Retina (tissue), 1 donor: ENCODE measurements around the gene MGLL.
"Not testable (repeated sequence)": the region's sequence is repeated elsewhere in the genome, so short reads cannot be mapped to it uniquely, and the experiment has no call there.

Experiments
- DNase-seq: peaks from one replicate; pipeline ENCODE4 v3.0.0-alpha.2; 2016

Gene MGLL

DNA sequence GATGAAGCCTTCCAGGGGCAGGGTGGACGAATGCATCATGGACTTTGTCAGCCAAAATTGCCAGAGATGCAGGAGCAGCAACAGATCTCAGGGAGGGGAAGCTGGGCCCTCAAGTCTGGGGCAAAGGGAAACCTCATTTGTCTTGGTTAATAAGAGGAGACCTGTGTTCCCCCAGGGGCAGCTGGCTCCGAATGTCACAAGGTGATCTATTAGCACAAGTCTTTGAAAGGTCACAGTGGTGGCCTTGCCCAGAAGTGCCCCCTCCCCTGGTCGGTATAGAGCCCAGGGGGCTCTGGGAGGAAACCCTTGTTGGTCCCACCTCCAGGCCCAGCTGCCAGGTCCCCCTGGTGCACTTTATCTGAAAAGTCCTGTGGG is 103.4 kb downstream of the MGLL start:
- no peak for DNase-seq

DNA sequence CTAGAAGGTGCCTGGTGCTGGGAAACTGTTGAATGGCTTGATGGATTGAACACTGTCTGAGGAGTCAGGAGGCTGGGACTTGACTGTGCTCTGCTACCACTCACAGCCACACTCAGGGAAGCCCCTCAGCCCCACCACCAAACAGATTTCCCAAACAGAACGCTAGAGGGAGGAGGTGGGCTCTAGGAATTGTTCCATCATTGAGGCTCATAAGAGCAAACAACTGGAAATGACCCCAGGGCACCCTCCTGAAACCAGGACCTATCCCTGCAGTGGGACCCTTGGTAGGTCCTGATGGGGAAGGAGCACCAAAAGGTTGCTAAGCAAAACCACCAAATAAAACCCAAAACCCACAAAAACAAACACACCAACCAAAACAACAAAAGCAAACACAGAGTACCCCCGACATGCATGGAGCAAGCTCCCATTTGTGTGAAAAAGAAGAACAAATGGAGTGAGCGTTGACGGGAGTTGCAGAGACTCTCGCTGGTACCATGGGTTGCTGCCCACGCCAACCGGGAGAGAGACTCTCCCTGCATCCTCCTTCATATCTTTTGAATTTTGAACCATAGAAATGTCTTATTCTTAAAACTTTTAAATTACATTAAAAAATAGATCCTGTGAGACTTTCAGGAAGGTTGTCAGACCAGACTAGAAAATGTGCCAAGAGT is 103.9 kb downstream of the MGLL start:
- no peak for DNase-seq

DNA sequence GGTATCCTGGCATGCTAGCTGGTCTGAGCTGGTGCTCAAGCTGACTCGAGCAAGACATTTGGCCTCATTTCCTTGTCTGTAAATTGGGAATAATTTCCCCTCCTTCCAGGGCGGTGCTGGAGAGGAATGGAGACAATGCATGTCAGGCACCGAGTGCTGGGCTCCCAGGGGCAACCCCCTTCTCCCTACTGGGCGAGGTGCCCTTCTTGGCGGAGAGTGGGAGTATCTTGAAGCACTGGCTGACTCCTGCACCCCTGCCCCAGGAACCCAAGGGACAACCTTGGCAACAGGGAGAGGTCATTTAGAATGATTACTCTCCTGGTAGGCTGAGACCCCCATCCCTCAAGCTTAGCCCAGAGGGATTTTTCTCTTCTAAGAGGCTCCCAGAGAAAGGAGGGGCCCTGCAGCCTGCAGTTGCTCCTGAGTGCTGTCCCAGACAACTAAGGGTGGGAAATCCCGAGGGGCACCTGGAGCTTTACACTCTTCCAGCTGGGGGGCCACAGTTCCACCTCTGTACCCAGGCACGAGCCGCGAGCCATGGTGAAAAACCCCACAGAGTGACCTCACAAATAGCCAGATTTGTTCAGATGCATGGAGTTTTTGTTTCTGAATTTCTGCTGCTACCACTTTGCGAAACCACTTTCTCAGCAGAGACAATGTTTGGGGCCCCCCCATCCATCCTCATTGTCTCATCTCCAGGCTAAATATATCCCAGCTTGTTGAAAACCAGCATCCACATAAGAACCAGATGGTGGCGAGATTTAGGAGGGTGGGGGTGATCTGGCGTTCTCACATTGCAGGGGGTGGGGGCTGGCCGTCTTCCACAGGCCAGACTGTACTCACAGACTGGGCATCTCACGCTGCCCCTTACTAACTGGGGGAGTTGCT is 104.7 kb downstream of the MGLL start:
- no peak for DNase-seq

DNA sequence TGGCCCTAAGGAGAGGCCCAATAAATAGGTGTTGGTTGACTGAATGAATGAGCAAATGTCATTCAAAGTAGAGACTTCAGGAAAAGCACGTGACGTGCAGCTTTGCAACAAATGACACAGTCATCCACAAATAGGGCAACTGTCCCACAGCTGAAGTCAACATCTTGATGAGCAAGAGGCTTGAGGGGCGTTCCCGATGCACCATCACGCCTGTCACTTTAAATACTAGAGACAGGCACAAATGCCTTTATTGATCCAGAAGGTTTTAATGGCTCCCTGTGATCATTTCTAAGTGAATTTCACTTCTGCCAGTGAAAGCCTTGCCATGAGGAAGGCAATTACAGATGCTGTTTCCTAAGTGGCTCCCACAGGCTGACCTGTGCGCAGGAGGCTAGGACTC is 105.9 kb downstream of the MGLL start:
- DNase-seq, result peak; percentile 83

DNA sequence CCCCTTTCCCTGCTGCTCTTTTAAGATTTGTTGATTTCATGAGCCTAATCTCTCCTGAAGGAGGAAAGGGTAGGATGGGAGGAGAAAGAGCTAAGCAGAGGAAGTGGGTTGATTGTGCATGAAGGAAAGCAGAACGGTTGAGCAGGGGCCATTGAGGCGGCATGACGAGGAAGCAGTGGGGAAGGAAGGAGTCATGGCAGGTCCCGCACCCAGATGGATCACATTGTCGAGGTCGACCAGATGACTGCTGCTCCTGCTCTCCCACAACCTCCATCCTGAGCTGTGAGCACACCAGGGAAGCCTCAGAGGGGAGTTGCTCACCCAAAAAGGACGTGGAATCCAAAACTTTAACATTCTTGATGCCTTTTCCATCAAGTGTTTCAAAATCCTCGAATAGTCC is 106.8 kb downstream of the MGLL start:
- DNase-seq, result no peak

DNA sequence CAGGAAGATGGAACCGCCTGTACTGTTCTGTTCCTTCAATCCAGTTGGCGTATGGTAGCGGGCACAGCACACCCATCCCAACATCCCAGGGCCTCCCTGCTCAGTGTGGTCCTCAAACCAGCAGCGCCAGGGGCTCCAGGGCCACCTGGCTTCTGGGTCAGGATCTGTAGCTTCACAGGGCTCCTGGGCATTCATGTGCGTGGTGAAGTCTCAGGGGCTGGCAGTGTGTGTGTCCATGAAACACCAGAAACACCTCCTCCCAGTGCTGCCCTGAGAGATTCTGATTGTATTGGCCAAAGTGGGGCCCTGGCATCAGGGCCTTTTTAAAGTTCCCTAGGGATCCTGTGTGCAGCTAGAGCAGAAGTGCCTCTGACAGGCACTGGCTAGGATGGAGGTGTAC is 107.4 kb downstream of the MGLL start:
- no peak for DNase-seq

DNA sequence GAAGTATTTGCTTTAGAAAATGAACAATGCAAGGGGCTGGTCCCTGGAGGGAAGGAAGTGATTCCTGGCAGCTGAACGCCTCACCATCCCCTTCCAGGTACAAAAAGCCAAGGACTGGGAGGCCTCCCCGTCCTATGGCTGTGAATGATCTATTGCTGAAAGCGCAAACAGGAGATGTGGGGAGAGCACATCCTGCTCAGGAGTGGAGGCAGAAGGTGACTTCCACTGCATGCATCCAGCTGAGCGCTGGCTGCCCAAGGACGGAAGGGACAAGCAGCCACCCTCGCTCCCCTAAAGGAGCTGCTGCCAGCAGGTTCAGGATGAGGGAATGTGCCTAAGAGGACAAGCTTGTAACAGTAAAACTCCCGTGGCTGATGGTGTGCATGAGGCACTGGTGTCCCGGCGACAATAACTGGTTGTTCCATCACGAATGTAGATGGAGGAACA is 108.2 kb downstream of the MGLL start:
- no peak for DNase-seq

DNA sequence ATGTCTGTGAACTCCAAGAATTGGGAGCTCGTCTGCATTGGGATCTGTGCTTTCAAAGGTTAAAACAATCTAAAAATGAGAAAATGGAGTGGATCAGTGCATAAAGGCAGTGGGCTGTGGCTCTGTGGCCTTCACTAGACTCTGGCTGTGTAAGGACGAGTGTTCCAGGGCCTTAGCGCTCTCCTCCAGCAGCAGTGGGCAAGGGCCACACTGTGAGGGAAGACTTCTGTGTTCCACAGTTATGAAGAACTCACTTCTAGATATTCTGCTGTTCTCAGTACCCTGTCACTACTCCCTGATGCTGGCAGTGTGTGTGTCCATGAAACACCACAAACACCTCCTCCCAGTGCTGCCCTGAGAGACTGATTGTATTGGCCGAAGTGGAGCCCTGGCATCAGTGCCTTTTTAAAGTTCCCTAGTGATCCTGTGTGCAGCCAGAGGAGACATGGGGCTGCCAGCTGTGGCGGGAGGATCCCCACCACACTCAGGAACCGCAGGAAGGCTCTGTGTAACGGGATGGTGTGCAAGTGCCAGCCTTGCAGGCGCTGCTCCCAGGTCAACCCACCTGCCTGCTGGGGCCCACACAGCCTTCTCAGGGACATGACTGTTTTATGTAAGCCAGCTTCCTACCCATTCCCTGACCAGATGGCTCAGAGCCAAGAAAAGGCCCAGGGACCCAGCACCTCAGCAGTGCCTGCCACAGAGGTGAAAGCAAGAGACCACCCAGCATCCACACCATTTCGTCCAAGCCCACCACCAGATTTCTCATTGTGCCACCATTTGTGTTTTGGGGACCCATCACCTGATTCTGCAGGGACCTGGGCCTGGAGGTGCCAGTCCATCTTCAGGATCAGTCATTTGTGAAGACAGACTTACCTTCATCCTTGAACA is 109.2 kb downstream of the MGLL start:
- no peak for DNase-seq

DNA sequence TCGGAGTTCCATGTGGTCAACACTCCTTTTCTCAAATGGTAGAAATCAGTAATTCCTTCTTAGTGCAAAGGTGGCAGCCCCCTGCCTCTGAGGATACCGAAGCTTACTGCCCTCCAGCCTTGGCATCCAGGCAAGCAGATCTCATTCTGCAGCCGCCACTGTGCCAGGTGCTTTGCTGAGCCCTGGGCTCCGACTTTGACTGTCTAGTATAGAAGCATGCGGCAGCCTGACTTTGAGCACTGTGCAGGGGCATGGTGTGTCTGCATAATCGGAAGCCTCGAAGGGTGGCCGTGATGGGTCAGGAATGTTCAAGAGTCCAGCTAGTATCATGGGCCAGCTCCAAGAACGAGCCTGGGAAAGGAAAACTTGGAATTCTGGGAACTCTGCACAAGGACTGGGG is 109.9 kb downstream of the MGLL start:
- no peak for DNase-seq

DNA sequence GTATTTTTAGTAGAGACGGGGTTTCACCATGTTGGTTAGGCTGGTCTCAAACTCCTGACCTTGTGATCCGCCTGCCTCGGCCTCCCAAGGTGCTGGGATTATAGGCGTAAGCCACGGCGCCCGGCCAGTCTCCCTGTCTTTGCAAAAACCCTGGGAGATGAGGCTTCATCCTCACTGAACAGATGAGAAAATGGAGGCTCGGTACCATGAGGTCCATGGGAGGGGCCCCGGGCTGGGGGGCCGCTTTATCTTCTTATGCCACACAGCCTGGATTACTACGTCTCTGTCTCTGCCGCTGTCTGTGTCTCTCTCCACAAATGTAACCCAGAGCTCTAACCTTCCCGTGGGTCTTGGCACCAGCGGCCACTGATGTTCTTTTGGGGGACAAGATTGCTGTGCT is 110.4 kb downstream of the MGLL start:
- DNase-seq, result no peak

DNA sequence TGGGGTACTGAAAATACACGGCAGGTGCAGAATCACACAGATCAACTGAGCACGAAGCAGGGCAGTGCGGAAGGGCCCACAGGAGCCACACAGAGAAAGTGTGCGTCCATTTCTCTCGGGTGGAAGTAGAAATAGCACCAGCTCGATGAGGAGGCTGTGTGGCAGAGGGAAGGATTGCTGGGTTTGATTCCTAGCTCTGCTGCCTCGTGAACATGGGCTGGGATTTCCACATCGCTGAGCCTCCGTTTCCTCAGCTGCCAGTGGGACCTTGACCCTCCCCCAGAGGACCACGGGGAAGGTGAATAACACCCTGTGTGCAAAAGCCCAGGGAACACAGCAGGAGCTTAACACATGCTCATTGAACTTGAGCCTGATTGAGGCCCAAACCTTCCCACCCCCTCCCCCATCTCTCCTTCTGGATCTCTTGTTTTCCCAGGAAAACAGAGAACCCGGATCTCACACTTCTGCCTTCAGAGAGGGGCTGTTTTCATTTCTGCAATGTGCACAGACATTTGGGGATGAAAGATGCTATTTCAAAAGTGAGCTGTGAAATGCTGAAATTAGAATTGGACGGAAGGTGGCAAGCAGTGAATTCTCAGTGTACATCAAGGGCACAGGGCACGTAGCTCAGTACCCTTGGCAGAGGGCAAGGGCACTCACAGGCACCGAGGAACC is 111.2 kb downstream of the MGLL start:
- DNase-seq, result no peak

DNA sequence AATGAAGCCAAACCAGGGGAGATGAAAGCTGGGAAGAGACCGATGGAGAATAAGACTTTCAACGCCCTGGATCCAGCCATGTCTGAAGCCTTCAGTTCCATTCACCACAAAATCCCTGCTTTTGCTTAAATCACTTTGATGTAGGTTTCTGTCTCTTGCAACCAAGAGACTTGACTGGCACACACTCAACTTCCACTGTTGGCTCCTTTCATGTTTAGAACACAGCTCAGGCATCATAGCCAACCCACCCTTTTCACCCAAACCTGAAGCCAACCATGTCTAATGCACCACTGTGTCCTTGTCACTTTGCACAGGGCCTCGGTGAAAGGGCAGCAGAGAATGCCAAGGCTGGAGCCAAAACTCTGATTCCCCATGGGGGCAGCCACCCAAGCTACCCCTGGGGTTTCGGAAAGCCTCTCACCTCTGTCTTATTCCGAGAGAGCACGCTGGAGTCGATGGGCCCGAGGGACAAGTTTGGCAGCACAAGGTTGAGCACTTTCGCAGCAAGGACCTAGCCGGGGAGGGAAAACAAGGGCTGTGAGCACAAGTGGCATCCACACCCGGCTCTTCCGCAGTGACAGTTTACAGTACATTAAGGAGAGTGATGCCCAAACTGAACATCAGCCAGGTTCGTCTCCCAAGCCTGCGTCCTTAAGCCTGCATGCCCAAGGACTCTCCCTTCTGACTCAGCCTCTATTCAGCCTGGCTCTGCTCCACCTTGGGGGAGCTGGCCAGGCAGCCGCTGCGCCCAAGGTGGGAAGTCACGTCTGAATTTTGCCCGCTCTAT is 112.0 kb downstream of the MGLL start:
- no peak for DNase-seq

DNA sequence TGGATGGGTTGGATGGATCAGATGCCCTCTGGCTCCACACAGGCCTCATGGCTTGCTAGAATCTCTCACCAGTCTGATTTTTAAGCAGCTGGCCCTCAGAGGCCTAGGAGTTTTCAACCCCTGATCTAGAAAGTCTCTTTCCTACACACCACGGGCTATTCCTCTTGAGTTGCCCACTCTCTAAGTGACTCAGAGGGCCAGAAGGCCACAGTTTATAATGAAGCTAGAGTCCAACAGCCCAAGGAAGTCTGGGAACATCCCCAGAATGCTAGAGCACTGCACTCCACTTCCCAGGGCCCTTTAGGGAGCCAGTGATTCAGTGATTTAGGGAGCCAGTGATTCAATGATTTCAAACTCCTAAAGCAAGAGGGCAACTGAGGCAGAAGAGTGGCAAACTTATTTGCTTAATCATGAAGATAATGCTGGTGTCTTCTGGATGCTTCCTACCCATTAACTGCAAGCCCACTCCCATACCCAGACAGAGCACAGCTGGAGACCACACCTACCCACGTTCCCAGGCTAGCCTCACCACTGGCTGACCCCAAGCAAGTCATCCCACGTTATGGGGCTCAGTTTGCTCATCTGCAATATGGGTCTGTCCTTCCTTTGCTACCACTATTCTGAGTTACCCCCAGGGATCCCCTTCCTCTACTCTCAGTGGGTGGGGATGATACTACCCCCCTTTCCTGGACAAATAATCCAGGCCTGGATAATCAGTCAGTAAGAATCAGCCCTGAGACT is 112.8 kb downstream of the MGLL start:
- no peak for DNase-seq

DNA sequence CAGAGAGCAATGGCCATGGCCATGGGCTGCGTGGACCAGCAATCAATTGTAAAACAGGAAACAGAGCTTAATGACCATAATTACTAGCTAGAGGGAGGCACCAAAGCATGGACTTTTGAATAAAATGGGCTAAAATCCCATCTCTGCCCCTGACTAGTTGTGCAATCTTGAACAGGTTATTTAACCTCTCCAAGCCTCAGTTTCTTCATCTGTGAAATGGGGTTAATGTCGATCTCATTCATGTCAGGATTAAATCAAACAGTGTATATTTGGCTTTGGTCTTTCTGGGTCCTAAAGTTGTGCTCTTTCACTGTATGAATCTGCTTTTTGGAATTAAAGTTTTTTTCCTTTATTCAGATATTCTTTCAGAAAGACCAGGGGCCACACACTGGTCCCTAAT is 113.5 kb downstream of the MGLL start:
- no peak for DNase-seq

DNA sequence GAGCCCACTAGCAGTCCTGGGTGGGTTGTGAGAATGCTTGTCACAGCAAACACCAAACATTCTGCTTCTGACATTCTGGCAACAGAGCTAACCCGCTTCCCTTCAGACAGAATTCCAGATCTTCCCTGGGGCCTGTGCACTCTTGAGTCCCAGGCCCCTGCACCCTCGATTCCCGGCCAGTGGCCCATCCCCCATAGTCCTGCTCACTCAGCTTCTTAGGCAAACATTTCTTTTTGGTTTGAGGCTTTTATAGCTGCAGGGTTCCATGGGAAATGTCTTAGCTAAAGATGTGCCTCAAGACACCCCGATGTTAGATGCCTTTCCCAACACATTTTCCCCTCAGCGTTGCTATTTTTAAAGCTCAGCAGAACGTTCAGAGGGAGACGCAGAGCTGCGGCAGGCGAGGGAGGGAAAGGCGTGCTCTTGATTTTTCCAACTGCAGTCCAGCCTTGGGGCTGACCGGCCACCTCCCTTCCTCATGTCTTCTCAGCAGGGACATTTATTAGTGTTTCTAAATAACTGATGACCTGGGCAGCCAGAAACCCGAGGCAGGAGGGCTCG is 114.4 kb downstream of the MGLL start:
- no peak for DNase-seq

DNA sequence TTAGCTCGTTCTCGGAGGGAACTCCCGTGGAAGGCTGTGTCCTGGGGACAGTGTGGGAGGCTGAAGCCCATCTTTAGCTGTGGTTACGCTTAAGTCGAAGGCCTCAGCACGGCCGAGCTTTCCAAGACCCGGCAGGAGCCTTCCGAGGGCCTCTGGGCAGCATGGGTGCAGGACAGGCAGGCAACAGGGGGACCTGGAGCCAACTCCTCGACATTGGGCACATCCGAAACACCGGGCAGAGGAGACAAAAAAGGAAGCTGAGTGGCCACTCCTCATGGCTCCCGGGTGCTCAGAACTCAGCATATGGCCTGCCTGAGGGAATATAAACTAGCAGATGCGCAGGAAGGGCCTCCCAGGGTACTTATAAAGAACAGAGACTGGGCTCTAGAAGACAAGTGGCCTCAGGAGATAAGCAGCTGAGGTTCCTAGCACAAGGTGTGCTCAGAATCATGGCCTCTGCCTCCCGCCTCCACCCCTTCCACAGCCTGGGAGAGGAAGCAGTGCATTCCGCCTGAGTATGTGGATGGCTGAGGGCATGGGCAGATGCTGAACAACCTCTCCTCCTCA is 115.4 kb downstream of the MGLL start:
- no peak for DNase-seq

DNA sequence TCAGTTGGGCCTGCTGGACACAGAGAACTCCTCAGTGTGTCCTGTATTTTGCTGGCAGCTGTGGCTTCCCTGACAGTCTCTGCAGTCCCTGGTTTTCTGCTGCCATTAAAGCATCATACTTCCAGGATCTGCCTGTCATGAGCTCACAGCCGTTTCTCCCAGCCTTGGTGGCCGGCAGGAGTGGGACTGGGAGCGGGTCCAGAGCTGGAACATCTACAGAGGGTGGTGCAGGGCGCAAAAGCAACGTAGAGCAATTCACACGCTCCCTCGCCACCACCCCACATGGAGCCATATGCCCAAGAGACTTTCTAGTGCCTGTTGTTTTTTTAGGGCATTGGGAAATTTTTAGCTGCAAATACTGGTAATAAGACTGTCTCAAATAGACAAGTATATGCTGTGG is 116.0 kb downstream of the MGLL start:
- no peak for DNase-seq

DNA sequence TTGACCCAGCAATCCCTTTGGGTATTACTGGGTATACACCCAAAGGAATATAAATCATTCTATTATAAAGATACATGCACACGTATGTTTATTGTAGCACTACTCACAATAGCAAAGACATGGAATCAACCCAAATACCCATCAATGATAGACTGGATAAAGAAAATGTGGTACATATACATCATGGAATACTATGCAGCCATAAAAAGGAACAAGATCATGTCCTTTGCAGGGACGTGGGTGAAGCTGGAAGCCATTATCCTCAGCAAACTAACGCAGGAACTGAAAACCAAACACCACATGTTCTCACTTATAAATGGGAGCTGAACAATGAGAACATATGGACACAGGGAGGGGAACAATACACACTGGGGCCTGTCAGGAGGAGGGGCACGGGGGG is 117.5 kb downstream of the MGLL start:
- not testable (repeated sequence) for DNase-seq

DNA sequence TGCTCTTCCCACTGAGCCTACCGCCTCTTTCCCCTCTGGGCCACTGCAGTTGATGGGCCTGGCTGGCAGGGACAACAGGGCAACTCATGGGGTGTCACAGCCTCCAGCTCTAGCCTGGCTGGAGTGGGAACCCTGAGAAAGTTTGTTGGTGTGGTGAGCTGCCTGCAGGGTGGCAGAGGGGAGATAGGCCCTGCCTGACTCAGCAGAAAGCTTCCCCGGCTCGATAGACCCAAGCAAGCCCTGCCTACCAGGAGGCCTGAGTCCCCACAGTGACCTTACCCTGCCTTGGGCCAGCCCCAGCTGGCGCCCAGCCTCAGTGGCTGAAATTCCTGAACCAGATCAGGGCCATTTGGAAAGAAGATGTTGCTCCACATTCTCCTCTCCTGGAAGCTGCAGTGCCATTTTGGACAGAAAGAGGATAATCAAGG is 120.2 kb downstream of the MGLL start:
- no peak for DNase-seq

DNA sequence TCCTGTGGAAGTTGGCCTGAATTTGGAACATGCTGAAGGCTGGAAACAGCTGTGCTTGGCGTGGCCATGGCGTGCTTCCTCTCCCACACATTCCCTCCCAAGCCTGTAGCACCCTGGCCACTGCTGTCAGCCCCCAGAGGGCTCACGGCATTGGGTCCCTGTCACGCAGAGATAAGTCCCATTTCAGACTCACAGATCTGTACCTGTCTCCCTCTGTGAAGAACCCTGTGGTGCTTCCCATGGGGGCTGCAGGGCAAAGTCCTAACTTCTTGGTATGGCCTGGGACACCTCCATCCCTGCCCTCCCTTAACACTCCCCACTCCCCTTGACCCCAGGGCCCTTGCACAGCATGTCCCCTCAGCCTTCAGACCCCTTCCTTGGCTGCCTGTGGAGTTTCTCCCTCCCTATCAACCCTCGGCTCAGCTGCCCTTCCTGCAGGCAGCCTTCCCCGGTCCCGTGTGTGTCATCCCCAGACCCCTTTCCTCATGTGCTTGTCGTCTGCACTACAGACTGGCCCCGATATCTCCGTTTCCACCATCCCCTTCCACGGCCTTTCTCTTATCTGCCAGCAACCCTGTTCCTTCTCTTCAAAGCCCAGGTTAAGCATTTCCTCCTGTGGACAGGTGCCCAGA is 120.9 kb downstream of the MGLL start:
- DNase-seq, result no peak
